Lung (tissue), 12 donors: Measurements from ENCODE around the gene ERMAP. TPM values are rescaled to one million over a fixed set of nuclear protein-coding genes. Genes with fewer than 3 reads are reported as not detected.
A peak's percentile ranks its signal among the peaks of the same experiment; 100 is the strongest.

Experiments
- ATAC-seq: fragments of 200-7000 bp; cut with Tn5 transposase; one replicate; pipeline ENCODE4 v1.9.1; 2020; ENCODE audit warnings: moderate number of reproducible peaks; ENCODE audit not compliant: insufficient read depth, low FRiP score
- DNase-seq, 3 donors: peaks; one replicate each; pipeline ENCODE4 v3.0.0-alpha.2; 2013 to 2017
- H3K27ac ChIP-seq, 2 donors: one replicate each; pipeline ENCODE4 v1.5.1; 2013; ENCODE audit warnings: mild to moderate bottlenecking in 2 of 2, moderate library complexity in 2 of 2, control low read depth in 1 of 2, inconsistent platforms in 1 of 2, low read depth in 1 of 2, low read length in 1 of 2
- H3K27me3 ChIP-seq, 3 donors: one replicate each; pipeline ENCODE4 v1.5.1; 2013; ENCODE audit warnings: low read length in 2 of 3; ENCODE audit not compliant: control insufficient read depth in 3 of 3, insufficient read depth in 3 of 3
- H3K36me3 ChIP-seq, 4 donors: one replicate each; pipeline ENCODE4 v1.5.1; 2013; ENCODE audit warnings: low read length in 4 of 4, mild to moderate bottlenecking in 1 of 4, moderate library complexity in 1 of 4; ENCODE audit not compliant: control insufficient read depth in 4 of 4, insufficient read depth in 4 of 4
- H3K4me1 ChIP-seq, 5 donors: one replicate each; pipeline ENCODE4 v1.5.1; 2013; ENCODE audit warnings: low read length in 5 of 5, mild to moderate bottlenecking in 2 of 5, moderate library complexity in 1 of 5; ENCODE audit not compliant: control insufficient read depth in 5 of 5, insufficient read depth in 5 of 5
- H3K4me3 ChIP-seq: one replicate; pipeline ENCODE4 v1.5.1; 2013; ENCODE audit warnings: mild to moderate bottlenecking, control low read depth, moderate library complexity
- H3K9ac ChIP-seq, 2 donors: one replicate each; pipeline ENCODE4 v1.5.1; 2013; ENCODE audit warnings: low read length in 2 of 2, control low read depth in 1 of 2; ENCODE audit not compliant: insufficient read depth in 1 of 2
- H3K9me3 ChIP-seq, 4 donors: one replicate each; pipeline ENCODE4 v1.5.1; 2013; ENCODE audit warnings: low read length in 3 of 4, mild to moderate bottlenecking in 1 of 4, moderate library complexity in 1 of 4; ENCODE audit not compliant: control insufficient read depth in 4 of 4, insufficient read depth in 3 of 4
- CTCF ChIP-seq: IDR thresholded peaks from 2 replicates; pipeline ENCODE4 v1.5.1; 2012; ENCODE audit warnings: mild to moderate bottlenecking; ENCODE audit errors: control extremely low read depth, extremely low read depth
- WGBS, 2 donors: extraction: QIAGEN DNeasy Blood & Tissue Kit; methylation state at CpG; one replicate each; pipeline ENCODE4 v1.1.7; 2013; 5-methylcytosine and 5-hydroxymethylcytosine counted together
- polyA plus RNA-seq, 2 donors: library from polyadenylated mRNA; stranded (reverse); fragments of 200-250 nt; gene quantifications; one replicate each; pipeline ENCODE4 v1.2.1, GENCODE V29; 2013
- total RNA-seq, 2 donors: library from RNA; depleted of rRNA in 1 of 2; stranded (reverse); fragments of >200 nt in 1 of 2; gene quantifications; one replicate each; pipeline ENCODE4 v1.2.1, GENCODE V29; 2014 to 2021
- donor health status: control.
- donor health status: control.
- donor health status: Bipolar disorder and iron deficiency.
- donor health status: healthy.
- donor health status: DM: yes; HTN: yes; CAD: no.

ERMAP gene
- total and polyA plus RNA-seq, 4 donors: 4.8 to 19.8 (median 10.6) TPM

GRCh38 chr1:42891465-42892138, 74.7 kb downstream of the ERMAP start:
- TF ChIP-seq CTCF: no peak
- H3K27ac ChIP-seq: no peak overlapping the region
- peak; percentile 45 to 72 (median 53) for DNase-seq
- no peaks in the 10 kb centered on the region for H3K36me3 ChIP-seq
- no peak overlapping the region for H3K4me3 ChIP-seq
- H3K4me1 ChIP-seq: peaks cover 0 to 6% (median 0%) of the 10 kb centered on the region in 5 donors
- H3K27me3 ChIP-seq: no peaks in the 10 kb centered on the region
- WGBS, 2 donors: 52 to 65% methylated on average over 5 of the region's 5 CpGs
- H3K9me3 ChIP-seq: no peaks in the 10 kb centered on the region
- ATAC-seq: peak; percentile 69
- no peak overlapping the region for H3K9ac ChIP-seq

Other genes with a start within 250 kb of the ERMAP start
- gene PPIH, start 158.7 kb upstream of the ERMAP start, total RNA-seq: 10 to 100 TPM; 28.6 to 31.0 TPM
- gene PPIH, start 158.7 kb upstream of the ERMAP start, polyA plus RNA-seq: 10 to 100 TPM; 31.8 to 68.1 TPM
- 100 to 1,000 TPM; 298 to 617 TPM for gene YBX1, start 134.7 kb upstream of the ERMAP start, total RNA-seq
- 100 to 1,000 TPM; 560 to 617 TPM for gene YBX1, start 134.7 kb upstream of the ERMAP start, polyA plus RNA-seq
- 1 to 10 TPM in 1 of 2 donors, not detected in 1; 2.0 TPM for gene CLDN19, start 76.9 kb upstream of the ERMAP start, total RNA-seq
- under 1 TPM; 0.01 to 0.04 TPM for gene CLDN19, start 76.9 kb upstream of the ERMAP start, polyA plus RNA-seq
- gene P3H1, start 50.1 kb upstream of the ERMAP start, total RNA-seq: 10 to 100 TPM; 38.5 to 49.0 TPM
- 10 to 100 TPM; 31.0 to 31.5 TPM for gene P3H1, start 50.1 kb upstream of the ERMAP start, polyA plus RNA-seq
- 1 to 10 TPM; 2.8 to 4.4 TPM for gene C1orf50, start 49.9 kb upstream of the ERMAP start, total RNA-seq
- gene C1orf50, start 49.9 kb upstream of the ERMAP start, polyA plus RNA-seq: 1 to 10 TPM; 2.6 to 4.6 TPM
- under 1 TPM; 0.09 TPM for gene TMEM269, start 32.1 kb upstream of the ERMAP start, total RNA-seq
- under 1 TPM; 0.03 to 0.06 TPM for gene TMEM269, start 32.1 kb upstream of the ERMAP start, polyA plus RNA-seq
- gene SVBP, start 275 bp downstream of the ERMAP start, total RNA-seq: 10 to 100 TPM; 12.5 to 31.7 TPM
- 10 to 100 TPM; 20.3 to 35.3 TPM for gene SVBP, start 275 bp downstream of the ERMAP start, polyA plus RNA-seq
- 10 to 100 TPM in 1 of 2 donors, 1 to 10 TPM in 1; 8.2 to 14.5 TPM for gene ZNF691, start 29.5 kb downstream of the ERMAP start, total RNA-seq
- 1 to 10 TPM; 6.6 to 8.4 TPM for gene ZNF691, start 29.5 kb downstream of the ERMAP start, polyA plus RNA-seq
- 100 to 1,000 TPM in 1 of 2 donors, 10 to 100 TPM in 1; 20.1 to 143 TPM for gene SLC2A1, start 141.7 kb downstream of the ERMAP start, total RNA-seq
- 10 to 100 TPM in 1 of 2 donors, 1 to 10 TPM in 1; 9.5 to 37.1 TPM for gene SLC2A1, start 141.7 kb downstream of the ERMAP start, polyA plus RNA-seq